ENCODE results near the gene SCD5.

DNA sequence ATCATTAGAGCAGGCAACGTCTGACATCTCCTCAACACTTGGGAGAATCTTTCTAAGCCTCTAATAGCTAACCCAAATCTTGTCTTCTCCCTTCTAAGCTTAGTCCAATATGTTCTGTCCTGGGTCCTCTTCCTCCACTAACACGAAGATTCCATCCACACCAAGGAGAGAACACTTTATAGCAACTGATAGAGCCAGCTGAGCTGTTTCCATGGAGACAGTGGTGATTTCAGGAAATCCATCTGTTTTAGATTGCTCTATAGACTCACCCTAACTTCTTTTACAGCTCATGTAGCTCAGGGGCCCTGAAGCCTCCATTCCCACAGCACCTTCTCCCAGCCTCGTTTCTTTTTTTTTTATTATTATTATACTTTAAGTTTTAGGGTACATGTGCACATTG, 37.4 kb downstream of the SCD5 start:
- no peak for TF ChIP-seq POLR2A (IDR thresholded peaks at IDR 0.05)
- TF ChIP-seq, protein P1, sequence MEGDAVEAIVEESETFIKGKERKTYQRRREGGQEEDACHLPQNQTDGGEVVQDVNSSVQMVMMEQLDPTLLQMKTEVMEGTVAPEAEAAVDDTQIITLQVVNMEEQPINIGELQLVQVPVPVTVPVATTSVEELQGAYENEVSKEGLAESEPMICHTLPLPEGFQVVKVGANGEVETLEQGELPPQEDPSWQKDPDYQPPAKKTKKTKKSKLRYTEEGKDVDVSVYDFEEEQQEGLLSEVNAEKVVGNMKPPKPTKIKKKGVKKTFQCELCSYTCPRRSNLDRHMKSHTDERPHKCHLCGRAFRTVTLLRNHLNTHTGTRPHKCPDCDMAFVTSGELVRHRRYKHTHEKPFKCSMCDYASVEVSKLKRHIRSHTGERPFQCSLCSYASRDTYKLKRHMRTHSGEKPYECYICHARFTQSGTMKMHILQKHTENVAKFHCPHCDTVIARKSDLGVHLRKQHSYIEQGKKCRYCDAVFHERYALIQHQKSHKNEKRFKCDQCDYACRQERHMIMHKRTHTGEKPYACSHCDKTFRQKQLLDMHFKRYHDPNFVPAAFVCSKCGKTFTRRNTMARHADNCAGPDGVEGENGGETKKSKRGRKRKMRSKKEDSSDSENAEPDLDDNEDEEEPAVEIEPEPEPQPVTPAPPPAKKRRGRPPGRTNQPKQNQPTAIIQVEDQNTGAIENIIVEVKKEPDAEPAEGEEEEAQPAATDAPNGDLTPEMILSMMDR (IDR thresholded peaks at IDR 0.05): no peak
